HG03521 (cell line): ENCODE measurements around the gene PPIAL4G.
"Not testable (repeated sequence)": the region's sequence is repeated elsewhere in the genome, so short reads cannot be mapped to it uniquely, and the experiment has no call there.

ENCODE experiments used
- ATAC-seq: cut with Tn5 transposase; IDR thresholded peaks from one replicate; pipeline ENCODE4 v1.9.1; 2021; ENCODE audit warnings: mild to moderate bottlenecking, moderate library complexity; ENCODE audit not compliant: unreplicated experiment

PPIAL4G gene

DNA sequence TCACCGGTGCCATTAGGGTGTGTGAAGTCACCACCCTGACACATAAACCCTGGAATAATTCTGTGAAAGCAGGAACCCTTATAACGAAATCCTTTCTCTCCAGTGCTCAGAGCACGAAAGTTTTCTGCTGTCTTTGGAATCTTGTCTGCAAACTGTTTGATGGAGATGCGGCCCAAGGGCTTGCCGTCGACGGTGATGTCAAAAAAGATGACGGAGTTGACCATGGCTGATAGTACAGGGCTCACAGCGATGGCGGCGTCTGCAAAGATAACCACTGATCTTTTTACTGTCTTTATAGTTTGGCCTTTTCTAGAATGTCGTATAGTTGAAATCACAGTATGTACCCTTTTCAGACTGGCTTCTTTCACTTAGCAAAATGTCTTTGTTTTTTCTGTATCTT is at the start of gene PPIAL4G:
PPIAL4G (minus strand) TSS at position 274 of the 400 bp plus-strand sequence; CDS start at position 224, 50 bp downstream.
- not testable (repeated sequence) for ATAC-seq

DNA sequence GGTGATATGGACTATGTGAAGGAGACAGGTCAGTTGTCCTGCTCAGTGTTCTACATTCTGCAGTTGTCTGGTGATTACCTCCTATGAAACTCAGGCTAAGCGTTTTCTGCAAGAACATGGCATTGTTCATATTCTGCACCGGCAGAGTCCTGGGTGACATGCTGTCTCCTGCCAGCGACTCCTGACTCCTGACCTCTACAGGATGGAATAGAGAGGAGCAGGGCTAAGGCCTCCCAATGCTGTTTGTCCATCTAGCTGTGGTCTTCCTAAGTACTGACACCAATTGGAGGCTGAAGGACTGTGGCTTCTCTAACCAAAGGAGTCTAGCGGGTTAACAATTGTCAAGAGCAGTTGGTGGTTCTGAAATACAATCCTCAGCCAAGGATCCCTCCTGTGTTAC is 49.1 kb upstream of the PPIAL4G start:
- not testable (repeated sequence) for ATAC-seq

DNA sequence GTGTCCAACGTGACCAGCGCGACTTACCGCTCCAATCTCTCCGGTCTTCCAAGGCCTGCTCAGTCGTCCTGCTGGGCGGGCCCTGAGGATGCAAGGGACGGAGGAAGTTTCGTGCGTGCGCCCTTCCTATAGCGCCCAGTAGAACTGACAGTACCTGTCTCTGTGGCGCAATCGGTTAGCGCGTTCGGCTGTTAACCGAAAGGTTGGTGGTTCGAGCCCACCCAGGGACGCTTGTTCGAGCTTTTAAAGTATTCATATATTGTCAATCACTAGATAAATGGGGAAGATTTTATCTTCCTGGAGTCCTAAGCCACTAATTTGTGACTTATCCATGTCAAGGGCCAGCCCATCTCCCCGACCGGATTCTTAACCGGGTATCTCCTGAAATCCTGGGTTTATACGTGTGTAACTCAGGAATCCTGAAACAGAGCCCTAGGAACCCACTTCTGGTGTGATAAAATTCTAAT is 46.0 kb upstream of the PPIAL4G start:
- ATAC-seq, result not testable (repeated sequence)

DNA sequence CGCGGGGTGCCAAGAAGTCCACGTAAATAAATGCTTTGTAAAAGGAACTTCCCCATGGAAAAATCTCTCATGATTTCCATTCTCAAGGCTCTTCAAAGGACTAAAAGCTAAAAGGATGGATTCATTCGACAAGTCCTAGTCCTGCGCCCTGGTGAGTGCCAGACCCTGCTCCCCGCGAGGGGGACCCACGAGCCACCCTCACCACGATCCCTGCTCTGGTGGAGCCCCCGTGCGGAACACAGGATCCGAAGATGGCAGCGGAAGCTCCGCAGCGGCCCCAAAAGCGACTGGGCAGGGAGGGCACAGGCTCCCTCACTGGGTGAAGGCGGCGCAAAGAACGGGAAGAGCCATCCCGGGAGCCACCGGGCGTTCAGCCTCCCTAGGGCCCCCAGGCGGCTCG is 45.5 kb upstream of the PPIAL4G start:
- ATAC-seq, result not testable (repeated sequence)

DNA sequence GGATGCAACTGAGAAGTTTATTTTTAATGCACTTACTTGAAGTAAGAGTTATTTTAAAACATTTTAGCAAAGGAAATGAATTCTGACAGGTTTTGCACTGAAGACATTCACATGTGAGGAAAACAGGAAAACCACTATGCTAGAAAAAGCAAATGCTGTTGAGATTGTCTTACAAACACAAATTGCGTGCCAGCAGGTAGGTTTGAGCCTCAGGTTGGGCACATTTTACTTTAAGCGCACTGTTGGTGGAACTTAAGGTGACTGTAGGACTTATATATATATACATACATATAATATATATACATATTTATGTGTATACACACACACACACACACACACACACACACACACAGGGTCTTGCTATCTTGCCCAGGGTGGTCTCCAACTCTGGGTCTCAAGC is 43.5 kb upstream of the PPIAL4G start:
- not testable (repeated sequence) for ATAC-seq

DNA sequence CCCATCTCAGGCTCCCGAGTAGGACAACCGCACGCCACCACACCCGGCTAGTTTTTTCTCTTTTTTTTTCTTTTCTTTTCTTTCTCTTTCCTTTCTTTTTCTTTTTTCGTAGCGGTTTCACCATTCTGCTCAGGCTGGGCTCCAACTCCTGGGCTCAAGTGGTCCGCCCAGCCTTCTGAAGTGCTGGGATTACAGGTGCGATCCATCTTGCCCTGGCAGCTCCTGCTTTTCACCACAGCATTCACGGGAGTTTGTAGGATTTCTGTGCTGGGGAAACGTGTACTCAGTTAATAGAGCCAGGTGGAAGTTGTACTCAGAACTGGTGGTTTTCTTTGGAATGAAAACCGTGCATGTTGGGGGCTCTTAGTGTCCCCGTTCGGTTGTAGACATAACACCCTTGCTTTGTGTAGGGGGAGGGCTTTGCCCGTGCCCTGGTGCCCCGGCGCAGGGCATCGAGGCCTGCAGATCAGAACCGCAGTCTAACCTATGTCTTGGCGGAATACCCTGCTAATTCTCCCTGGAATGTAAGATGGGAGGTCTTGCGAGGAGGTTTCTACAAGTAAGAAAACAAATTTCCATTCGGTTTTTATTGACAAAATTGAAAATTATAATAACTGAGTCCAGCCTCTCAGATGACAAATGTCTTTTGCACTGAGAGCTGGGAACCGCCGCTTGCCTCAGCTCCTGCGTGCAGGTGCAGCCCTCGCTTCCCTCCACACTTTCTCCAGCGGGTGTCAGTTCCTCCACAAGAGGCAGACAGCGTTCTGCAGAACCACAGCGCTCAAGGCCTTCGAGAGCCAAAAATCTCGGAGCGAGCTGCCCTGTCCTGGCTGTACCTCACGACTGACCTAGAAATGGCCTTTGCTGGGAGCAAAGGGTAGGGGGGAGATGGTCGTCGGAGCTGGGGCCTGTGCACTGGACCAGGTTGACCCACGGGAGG is 40.4 kb upstream of the PPIAL4G start:
- peak; percentile 8 for ATAC-seq

DNA sequence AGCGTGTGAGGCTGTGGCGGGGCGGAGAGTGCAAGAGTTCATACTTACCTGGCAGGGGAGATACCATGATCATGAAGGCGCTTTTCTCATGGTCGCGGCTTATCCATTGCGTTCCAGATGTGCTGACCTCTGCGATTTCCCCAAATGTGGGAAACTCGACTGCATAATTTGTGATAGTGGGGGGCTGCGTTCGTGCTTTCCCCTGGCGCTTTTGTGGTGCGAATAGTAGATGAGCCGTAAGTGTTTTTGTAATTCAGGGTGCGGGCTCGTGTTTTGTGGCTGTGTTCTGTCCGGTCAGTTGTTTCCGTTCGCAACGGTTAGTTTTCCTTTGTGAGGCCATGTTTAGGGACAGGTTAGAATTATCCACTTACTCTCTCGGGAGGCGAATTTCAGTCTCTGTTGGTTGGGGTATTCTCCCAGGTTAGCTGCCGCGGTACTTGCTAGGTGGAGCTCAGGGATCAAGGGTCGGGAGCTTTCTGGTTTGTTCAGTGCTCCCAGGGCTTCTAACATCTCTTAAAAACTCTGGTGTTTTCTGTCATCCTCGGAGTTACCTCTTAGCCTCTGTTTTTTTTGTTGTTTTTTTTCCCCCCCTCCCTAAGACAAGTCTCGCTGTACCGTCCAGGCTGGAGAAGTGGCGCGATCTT is 39.6 kb upstream of the PPIAL4G start:
- ATAC-seq, result peak; percentile 70

DNA sequence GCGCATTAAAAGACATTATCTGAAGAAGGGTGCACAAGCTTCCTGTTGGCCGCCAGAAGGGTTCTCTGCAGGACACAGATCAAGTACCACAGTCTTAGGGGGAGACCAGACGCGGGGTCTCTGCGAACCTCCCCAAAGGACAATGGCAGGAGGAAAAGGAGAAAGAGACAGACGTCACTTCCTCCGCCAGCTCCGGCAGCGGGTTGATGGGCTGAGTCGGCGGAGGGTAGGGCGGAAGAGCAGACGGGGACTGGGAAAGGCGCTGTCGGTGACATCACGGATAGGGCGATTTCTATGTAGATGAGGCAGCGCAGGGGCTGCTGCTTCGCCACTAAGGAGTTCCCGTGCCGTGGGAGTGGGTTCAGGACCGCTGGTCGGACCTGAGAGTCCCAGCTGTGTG is 39.0 kb upstream of the PPIAL4G start:
- peak; percentile 44 for ATAC-seq

DNA sequence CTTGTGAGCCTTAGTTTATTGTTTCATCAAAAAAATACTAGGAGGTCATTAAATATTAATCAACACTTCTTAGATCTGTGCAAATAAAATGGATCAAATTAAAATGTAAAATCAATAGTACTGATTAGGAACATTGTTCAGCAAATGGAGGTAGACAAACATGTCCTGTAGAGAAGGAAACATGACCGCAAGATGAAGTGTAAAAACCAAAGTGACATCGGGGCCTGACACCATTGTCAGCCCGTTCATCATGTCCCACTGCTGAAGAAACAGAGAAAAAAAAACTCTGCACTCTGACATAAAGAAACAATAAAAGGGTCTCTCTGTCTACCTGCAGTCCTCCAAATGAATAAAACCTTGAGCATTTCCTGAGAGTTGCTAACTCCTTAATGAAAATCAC is 31.2 kb upstream of the PPIAL4G start:
- ATAC-seq, result not testable (repeated sequence)

DNA sequence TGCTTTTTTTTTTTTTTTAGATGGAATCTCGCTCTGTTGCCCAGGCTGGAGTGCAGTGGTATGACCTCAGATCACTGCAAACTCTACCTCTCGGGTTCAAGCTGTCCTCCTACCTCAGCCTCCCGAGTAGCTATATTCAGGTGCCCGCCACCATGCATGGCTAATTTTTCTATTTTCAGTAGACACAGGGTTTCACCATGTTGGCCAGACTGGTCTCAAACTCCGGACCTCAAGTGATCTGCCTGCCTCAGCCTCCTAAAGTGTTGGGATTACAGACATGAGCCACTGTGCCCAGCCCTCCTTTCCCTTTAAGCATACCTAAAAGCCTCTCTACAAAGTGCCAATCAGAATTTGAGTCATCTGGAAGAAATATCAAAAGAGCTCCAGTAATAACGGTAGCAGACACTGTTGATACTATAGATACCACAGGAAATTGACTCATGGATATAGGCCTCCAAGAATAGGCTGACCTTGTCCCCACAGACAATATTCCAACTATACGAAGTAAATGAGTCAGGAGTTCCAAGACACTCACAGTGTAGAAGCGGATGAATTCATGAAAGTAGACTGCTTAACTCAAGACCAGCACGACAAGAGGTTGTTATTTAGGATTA is 29.6 kb upstream of the PPIAL4G start:
- ATAC-seq, result not testable (repeated sequence)

DNA sequence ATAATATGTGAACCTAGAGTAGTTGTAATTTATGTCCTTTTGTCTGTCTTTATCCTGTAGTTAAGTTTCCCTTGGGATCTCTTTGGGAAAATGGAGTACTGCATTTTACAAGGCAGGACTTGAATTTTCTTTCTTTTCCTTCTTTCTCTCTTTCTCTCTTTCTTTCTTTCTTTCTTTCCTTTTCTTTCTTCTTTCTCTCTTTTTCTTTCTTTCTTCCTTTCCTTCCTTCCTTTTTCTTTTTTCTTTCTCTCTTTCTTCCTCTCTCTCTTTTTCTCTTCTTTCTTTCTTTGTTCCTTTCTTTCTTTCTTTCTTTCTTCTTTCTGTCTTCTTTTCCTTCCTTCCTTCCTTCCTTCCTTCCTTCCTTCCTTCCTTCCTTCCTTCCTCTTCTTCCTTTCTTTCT is 10.8 kb upstream of the PPIAL4G start:
- ATAC-seq, result not testable (repeated sequence)

DNA sequence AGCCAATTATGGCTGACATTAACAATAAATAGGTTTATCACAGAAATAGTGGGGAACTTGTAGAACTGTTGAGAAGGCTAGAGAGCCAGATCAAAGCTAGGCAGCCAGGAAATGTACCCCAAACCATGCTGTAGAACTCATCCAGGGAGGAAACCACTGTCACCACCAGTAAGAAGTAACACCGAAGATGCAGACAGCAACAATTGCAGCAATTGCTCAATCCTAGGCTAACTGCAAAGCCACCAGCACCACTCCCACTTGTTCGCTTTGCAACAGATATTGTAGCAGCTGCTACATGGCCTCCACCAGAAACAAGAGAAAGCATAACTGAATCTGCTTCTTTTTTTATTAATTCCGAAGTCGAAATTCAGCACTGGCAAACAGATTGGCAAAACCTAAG is 2.0 kb downstream of the PPIAL4G start:
- not testable (repeated sequence) for ATAC-seq

DNA sequence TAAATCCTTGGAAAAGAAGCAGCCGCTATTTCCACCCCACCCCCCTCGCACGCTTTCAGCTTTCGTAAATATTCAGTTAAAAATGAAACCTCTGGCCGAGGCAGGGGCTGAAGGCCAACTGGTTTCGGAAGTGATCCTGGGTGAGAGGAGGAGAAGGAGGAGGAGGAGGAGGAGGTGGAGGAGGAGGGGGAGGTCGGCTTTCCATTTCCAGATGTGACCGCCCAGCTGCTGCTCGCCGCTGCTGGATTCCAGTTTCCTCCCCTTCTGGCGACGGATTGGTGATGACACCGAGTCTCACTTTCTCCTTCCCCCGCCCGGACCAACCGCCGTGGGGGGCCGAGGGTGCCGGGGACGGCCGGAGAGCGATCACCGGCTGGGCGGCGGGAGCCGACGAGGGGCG is 23.4 kb downstream of the PPIAL4G start:
- not testable (repeated sequence) for ATAC-seq

DNA sequence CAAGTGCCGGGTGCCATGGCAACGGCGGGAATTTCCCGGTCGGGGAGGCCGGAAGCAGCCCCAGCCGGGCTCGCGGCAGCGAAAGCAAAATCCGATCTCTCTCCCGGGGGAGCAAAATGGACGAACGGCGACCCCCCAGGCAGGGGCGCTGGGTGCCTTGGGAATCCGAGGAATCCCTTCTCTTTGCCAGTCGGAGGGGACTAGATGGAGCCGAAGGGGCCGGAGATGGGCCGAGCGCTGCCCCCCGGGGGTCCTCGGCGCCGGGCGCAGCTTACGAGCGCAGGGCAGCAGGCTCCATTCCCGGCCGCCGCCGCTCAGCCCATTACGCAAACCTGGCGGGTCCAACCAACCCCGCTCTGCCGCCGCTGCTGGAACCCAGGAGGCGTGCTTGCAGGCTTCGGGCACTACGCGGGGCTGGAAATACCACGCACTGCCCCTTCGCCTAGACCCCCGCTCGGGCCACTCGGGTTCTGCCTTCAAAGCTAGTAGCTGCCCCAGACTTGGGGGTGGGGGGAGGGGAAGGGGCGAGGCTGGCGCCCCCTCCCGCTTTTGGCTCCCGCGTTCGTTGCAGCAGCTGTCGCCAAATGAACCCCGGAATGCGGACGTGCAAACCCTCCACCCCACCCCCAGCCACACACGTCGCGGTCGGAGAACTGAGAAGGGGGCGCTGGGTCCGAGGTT is 24.1 kb downstream of the PPIAL4G start:
- not testable (repeated sequence) for ATAC-seq

DNA sequence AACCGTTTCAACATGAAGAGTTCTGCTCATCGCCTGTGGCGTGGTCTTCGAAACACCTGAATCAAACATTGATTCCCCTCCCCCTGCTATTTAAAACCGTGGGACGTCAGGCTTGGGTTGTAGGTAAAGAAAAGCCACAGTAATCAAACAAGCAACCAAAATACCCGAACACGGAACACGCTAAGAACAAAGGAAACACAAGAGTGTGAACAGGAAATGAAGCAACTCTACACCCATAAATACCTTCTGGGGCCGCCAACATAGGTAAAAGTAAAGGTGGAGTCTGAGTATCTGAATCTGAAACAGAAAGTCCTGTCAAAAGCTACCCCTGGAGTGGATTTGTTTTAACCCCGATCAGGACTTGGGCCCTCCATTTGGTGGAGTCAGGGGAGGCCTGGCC is 24.7 kb downstream of the PPIAL4G start:
- ATAC-seq, result not testable (repeated sequence)

DNA sequence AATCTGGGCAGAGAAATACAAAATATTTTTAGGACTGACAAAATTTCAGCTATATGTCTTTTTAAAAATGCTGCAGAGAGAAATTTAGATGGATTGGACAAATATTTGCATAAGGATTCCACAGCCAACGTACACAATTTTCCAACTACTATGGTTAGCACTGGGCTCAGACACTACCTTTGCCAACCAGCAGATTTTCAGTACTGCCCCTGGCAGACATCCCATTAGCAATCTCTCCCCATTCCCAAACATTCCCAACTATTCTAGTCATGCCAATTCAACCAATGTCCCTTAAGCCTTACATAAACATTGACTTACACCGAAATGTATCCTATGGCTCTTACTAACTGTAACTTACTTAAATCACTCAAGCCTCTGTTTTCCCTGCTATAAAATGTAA is 30.3 kb downstream of the PPIAL4G start:
- not testable (repeated sequence) for ATAC-seq

DNA sequence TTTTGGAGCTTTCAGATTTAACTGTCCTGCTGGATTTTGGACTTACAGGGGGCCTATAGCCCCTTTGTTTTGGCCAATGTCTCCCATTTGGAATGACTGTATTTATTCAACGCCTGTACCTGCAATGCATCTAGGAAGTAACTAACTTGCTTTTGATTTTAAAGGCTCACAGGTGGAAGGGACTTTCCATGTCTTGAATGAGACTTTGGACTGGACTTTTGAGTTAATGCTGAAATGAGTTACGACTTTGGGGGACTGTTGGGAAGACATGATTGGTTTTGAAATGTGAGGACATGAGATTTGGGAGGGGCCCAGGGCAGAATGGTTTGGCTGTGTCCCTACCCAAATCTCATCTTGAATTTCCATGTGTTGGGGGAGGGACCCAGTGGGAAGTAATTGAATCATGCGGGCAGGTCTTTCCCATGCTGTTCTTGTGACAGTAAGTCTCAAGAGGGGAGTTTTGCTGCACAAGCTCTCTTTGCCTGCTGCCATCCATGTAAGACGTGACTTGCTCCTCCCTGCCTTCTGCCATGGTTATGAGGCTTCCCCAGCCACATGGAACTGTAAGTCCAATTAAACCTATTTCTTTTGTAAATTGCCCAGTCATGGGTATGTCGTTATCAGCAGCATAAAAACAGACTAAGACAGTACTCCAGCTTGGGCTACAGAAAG is 43.3 kb downstream of the PPIAL4G start:
- not testable (repeated sequence) for ATAC-seq

DNA sequence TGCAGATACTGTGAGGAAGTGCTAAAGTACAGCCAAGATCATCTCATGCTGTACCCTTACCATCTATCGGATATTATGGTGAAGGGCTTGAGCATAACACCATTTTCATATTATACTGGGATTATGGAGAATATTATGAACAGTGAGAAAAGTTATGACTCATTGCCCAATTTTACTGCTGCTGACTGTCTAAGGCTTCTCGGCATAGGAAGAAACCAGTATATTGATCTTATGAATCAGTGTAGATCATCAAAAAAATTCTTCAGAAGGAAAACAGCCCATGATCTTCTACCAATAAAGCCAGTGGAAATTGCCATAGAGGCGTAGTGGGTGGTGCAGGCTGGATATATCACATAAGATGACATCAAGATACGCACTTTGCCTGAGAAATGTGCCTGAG is 47.7 kb downstream of the PPIAL4G start:
- no peak for ATAC-seq

DNA sequence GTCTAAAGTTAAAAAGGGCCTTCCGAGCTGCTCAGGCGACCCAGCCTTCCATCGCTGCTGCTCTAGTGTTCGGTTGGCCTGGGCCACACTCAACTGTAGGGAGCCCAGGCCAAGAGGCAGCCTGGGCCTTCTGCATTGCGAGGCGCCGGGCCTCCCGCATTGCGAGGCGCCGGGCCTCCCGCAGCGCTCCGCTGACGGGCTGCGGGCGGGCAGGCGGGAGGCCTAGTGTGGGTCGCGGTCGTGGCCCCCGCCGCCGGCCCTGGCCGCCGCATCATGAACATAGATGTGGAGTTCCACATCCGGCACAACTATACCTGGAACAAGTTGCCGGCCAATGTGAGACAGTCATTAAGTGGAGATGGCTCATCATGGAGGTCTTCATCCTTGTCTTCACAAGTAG is 48.3 kb downstream of the PPIAL4G start:
- ATAC-seq, result no peak

DNA sequence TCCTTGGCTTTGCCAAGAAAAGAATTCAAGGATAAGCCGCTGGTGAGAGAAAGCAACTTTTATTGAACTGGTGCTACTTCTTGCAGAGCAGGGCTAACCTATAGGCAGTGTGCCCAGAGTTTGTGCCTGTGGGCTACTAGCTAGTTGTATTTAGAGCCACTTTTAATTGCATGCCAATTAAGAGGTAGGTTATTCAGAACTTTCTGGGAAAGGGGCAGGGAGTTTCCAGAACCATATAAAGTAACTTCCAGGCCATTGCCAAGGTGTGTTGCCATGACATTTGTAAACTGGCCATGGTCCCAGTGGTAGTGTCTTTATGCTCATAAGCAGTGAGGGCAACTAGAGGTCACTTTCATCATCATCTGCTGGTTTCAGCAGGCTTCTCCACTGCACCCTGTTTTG is 50.2 kb downstream of the PPIAL4G start:
- not testable (repeated sequence) for ATAC-seq
